HepG2 (cell line): ENCODE measurements around the gene QSOX1. TPM values are rescaled to one million over a fixed set of nuclear protein-coding genes. Genes with fewer than 3 reads are reported as not detected.
A peak's percentile ranks its signal among the peaks of the same experiment; 100 is the strongest.

Experiments used
- ATAC-seq: fragments of 200-7000 bp; cut with Tn5 transposase; 3 replicates; pipeline ENCODE4 v1.9.1; 2020; ENCODE audit warnings: mild to moderate bottlenecking, moderate library complexity
- BruUV-seq: library from RNA; stranded (reverse); fragments of 400-500 nt; replicated peaks from 2 replicates; lab custom pipeline; 2021; lab: Mats Ljungman, UMichigan
- CTCF ChIA-PET: fragments of 300-600 bp; formaldehyde crosslinking; extraction: SDS; loops from one replicate; lab custom pipeline; 2021; ENCODE audit warnings: low total read pairs, inconsistent platforms, low intra/inter-chr PET ratio; lab: Yijun Ruan, JAX
- POLR2A ChIA-PET: fragments of 350-600 bp; sonication (Branson Sonifier 250); formaldehyde crosslinking; loops from one replicate; lab custom pipeline; 2020; ENCODE audit warnings: antibody characterized with exemption, inconsistent platforms; lab: Yijun Ruan, JAX
- DNase-seq: peaks from one replicate; pipeline ENCODE4 v3.0.0-alpha.2; 2015; ENCODE audit warnings: low spot score
- FAIRE-seq: peaks from 3 replicates; lab custom pipeline; 2011; peaks lifted over from hg19 to GRCh38; lab: Jason Lieb, UNC
- H2AFZ ChIP-seq: one replicate; pipeline ENCODE4 v1.6.1; 2011; ENCODE audit warnings: low read length, inconsistent platforms
- H3K27ac ChIP-seq: fragments of 300-600 bp; 3 replicates; pipeline ENCODE4 v1.8.0; 2011; ENCODE audit warnings: mixed run types, mild to moderate bottlenecking, mixed read lengths, low read length, inconsistent platforms; ENCODE audit not compliant: insufficient read depth; ENCODE audit errors: extremely low read length
- H3K27me3 ChIP-seq, 2 experiments: fragments of 200-600 bp in 1 of 2; 2 replicates in 1 of 2; 3 replicates in 1 of 2; pipeline versions ENCODE4 v1.6.0 to v1.8.0; 2011; ENCODE audit warnings: low read length in 2 of 2, mild to moderate bottlenecking in 2 of 2, moderate library complexity in 2 of 2, inconsistent platforms in 1 of 2; ENCODE audit not compliant: insufficient read depth in 2 of 2, control insufficient read depth in 1 of 2
- H3K36me3 ChIP-seq, 2 experiments: fragments of 200-600 bp in 1 of 2; replicated peaks in 1 of 2; 2 replicates in 1 of 2; 3 replicates in 1 of 2; pipeline versions ENCODE4 v1.5.1 to v1.8.0; 2011; ENCODE audit warnings: low read length in 2 of 2, inconsistent platforms in 1 of 2; ENCODE audit not compliant: insufficient read depth in 2 of 2, control insufficient read depth in 1 of 2
- H3K4me1 ChIP-seq: 2 replicates; pipeline ENCODE4 v1.5.1; 2012; ENCODE audit warnings: low read length, inconsistent platforms; ENCODE audit not compliant: insufficient read depth
- H3K4me2 ChIP-seq: 2 replicates; pipeline ENCODE4 v1.6.0; 2011; ENCODE audit warnings: low read depth, low read length, inconsistent platforms
- H3K4me3 ChIP-seq, 3 experiments: fragments of 200-600 bp in 1 of 3; sonication (generic), shearing (Covaris generic) in 1 of 3; replicated peaks in 1 of 3; 2 replicates each; pipeline ENCODE4 v1.5.1; 2011 to 2016; ENCODE audit warnings: low read length in 3 of 3, inconsistent platforms in 2 of 3, low read depth in 2 of 3, mild to moderate bottlenecking in 2 of 3, control low read depth in 1 of 3, mixed read lengths in 1 of 3; ENCODE audit not compliant: insufficient read depth in 1 of 3
- H3K79me2 ChIP-seq: one replicate; pipeline ENCODE4 v1.6.1; 2011; ENCODE audit warnings: low read length, inconsistent platforms; ENCODE audit not compliant: insufficient read depth
- H3K9ac ChIP-seq: 2 replicates; pipeline ENCODE4 v1.6.0; 2011; ENCODE audit warnings: mild to moderate bottlenecking, low read depth, low read length, inconsistent platforms; ENCODE audit not compliant: insufficient read depth
- H3K9me3 ChIP-seq: 2 replicates; pipeline ENCODE4 v1.5.1; 2012; ENCODE audit warnings: mild to moderate bottlenecking, low read length
- H4K20me1 ChIP-seq: 2 replicates; pipeline ENCODE4 v1.6.0; 2011; ENCODE audit warnings: inconsistent platforms, mild to moderate bottlenecking, low read length, moderate library complexity; ENCODE audit not compliant: insufficient read depth
- ARID5B ChIP-seq: IDR thresholded peaks from 2 replicates; pipeline ENCODE4 v1.4.0; 2020; ENCODE audit warnings: mild to moderate bottlenecking, missing genetic modification reagents
- BCLAF1 ChIP-seq: fragments of 450-650 bp; IDR thresholded peaks from 2 replicates; pipeline ENCODE4 v1.6.1; 2017; ENCODE audit warnings: mild to moderate bottlenecking
- EZH2 ChIP-seq: conservative IDR thresholded peaks from 2 replicates; pipeline ENCODE4 v1.6.1; 2012; ENCODE audit warnings: mild to moderate bottlenecking, low read depth, low read length, moderate library complexity
- FOXP4 ChIP-seq: sonication (generic); formaldehyde crosslinking; IDR thresholded peaks from 2 replicates; pipeline ENCODE4 v1.4.0; 2020; ENCODE audit warnings: missing genetic modification reagents
- MAFF ChIP-seq: IDR thresholded peaks from 2 replicates; pipeline ENCODE4 v1.6.1; 2011; ENCODE audit warnings: low read depth, low read length, improper control_type of control experiment
- PATZ1 ChIP-seq: sonication (generic); formaldehyde crosslinking; IDR thresholded peaks from 2 replicates; pipeline ENCODE4 v1.4.0; 2020; ENCODE audit warnings: missing genetic modification reagents
- ZNF768 ChIP-seq: sonication (generic); formaldehyde crosslinking; IDR thresholded peaks from 2 replicates; pipeline ENCODE4 v1.4.0; 2020; ENCODE audit warnings: missing genetic modification reagents
- WGBS: methylation state at CpG from one replicate; pipeline ENCODE4 v1.1.6; 2017; ENCODE audit warnings: low lambda C conversion rate; 5-methylcytosine and 5-hydroxymethylcytosine counted together
- in situ Hi-C: cut with HindIII; loops from 2 replicates; pipeline ENCODE4 v1.10.0; 2017; ENCODE audit warnings: low pct_unique_long_range_greater_than_20kb; ENCODE audit not compliant: extremely low pct_ligation_motif_present
- intact Hi-C: fragments of 100-400 bp; cut with micrococcal nuclease; formaldehyde crosslinking; loops from one replicate; pipeline ENCODE4 v1.10.0; 2022; ENCODE audit not compliant: unreplicated experiment
- polyA plus RNA-seq, 8 experiments: library from polyadenylated mRNA; depleted of rRNA in 3 of 8; stranded (reverse) in 7 of 8; unstranded in 1 of 8; fragments of >200 nt; fragmentation: Illumina TruSeq in 4 of 8; extraction: Trizol in 4 of 8; gene quantifications; 2 replicates each; pipeline versions ENCODE4 v1.2.1 to v1.2.3, GENCODE V29; 2011 to 2016; ENCODE audit warnings: low read depth in 4 of 8, missing spikeins in 1 of 8, mixed read lengths in 1 of 8; ENCODE audit not compliant: insufficient read depth in 1 of 8
- total RNA-seq, 5 experiments: library from RNA; depleted of rRNA; stranded (reverse); fragments of >200 nt; fragmentation: Illumina TruSeq; extraction: Trizol; gene quantifications; 2 replicates each; pipeline ENCODE4 v1.2.3, GENCODE V29; 2016; ENCODE audit warnings: low read depth in 1 of 5

Gene QSOX1
- total and polyA plus RNA-seq, 2 of the 13 experiments (the other 11 are each of a cell fraction or from before 2014, with no cell fraction given), result 6.8 to 40.2 TPM

GRCh38 chr1:180224902-180225301 lies 70.2 kb downstream of the QSOX1 start (continued):
- no peak for TF ChIP-seq BCLAF1
- TF ChIP-seq FOXP4, result no peak
- no peak for TF ChIP-seq EZH2
- TF ChIP-seq MAFF, result no peak
- no peak for TF ChIP-seq PATZ1 (CRISPR knock-in tag)
- TF ChIP-seq, all 625 proteins: peak for 0

GRCh38 chr1:180225403-180225802 lies 70.7 kb downstream of the QSOX1 start:
- 0% methylated on average over 2 of the region's 2 CpGs for WGBS
- peaks cover 12 to 67% of the 10 kb centered on the region in 2 experiments for H3K27me3 ChIP-seq
- no TSS peak for BruUV-seq
- no peak overlapping the region for H3K4me3 ChIP-seq
- CTCF ChIA-PET, result no interaction called here
- 0 out of 2 replicates have a peak, but pooled peaks cover 5% of the 10 kb centered on the region for H4K20me1 ChIP-seq
- no peak overlapping the region for H3K9ac ChIP-seq
- H3K4me2 ChIP-seq, result no peak overlapping the region
- POLR2A ChIA-PET, result no interaction called here
- FAIRE-seq (no peak), ATAC-seq (no peak), DNase-seq (no peak)
- H3K9me3 ChIP-seq, result no peaks in the 10 kb centered on the region
- intact Hi-C loops (no loop called here), in situ Hi-C loops (no loop called here)
- no peaks in the 10 kb centered on the region for H3K79me2 ChIP-seq
- H3K27ac ChIP-seq, result no peak overlapping the region
- H2AFZ ChIP-seq, result no peak overlapping the region
- no peak for TF ChIP-seq ARID5B (CRISPR knock-in tag)
- peak; percentile 45; the same call in 1 of the 2 replicates for TF ChIP-seq ZNF768
- H3K4me1 ChIP-seq, result peaks cover 10% of the 10 kb centered on the region
- no peaks in the 10 kb centered on the region for H3K36me3 ChIP-seq
